ENCODE measurements around the gene EIF5. TPM values are rescaled to one million over a fixed set of nuclear protein-coding genes. Genes with fewer than 3 reads are reported as not detected.

Gene EIF5
- total RNA-seq, 1 experiment from 2014 or later, result 180 TPM

GRCh38 chr14:103314496-103315277 lies 19.4 kb upstream of the EIF5 start:
- H3K4me3 ChIP-seq (ENCODE audit: low read length), result no peak overlapping the region

DNA sequence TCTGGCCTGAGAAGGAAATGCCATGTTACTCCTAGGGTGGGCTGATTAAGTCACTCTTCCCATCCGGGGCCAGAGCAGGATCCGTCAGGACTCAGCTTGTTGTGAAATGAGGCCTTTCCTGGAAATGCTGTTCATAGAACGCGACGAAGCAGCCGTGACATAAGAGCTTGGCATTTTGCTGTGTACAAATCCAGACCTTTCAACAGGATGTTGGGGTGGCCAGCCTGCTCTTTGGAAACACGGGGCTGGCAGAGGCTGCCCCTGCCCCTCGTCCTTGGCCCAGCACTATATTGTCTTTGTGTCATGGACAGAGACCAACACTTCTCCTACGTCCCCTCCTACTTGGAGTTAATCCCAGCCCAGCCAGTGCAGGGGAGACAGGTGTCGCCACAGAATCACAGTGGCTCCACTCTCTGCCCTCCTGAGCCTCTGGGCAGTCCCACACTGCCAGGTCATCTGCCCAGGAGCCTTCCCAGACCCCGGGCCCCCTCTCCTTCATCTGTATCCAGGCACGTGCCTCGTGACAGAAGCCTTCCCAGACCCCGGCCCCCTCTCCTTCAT lies 18.6 kb upstream of the EIF5 start:
- DNase-seq, result no peak
- Histone ChIP-seq H3K27ac (ENCODE audit: low read length) (no peak overlapping the region), H3K36me3 (ENCODE audit: insufficient read depth, low read length) (no peaks in the 10 kb centered on the region), H3K4me2 (ENCODE audit: low read depth, low read length, poor library complexity, severe bottlenecking) (no peak overlapping the region), H3K9me3 (ENCODE audit: low read length) (no peaks in the 10 kb centered on the region), H3K79me2 (ENCODE audit: low read length) (no peaks in the 10 kb centered on the region), H3K9me2 (replicated peaks; ENCODE audit: insufficient read depth, low read length) (no peaks in the 10 kb centered on the region), H2AFZ (ENCODE audit: low read length) (no peak overlapping the region), H3K4me3 (ENCODE audit: low read length) (no peak overlapping the region), H3K27me3 (ENCODE audit: low read length) (no peaks in the 10 kb centered on the region), H3K4me1 (ENCODE audit: low read length) (peaks cover 9% of the 10 kb centered on the region), H4K20me1 (ENCODE audit: insufficient read depth, low read depth, low read length) (no peaks in the 10 kb centered on the region), H3K9ac (ENCODE audit: low read length) (no peak overlapping the region)

More at GRCh38 chr14:103314496-103315277, 19.4 kb upstream of the EIF5 start:
- Histone ChIP-seq H3K4me1 (ENCODE audit: low read length) (peaks cover 9% of the 10 kb centered on the region), H3K27me3 (ENCODE audit: low read length) (no peaks in the 10 kb centered on the region), H4K20me1 (ENCODE audit: insufficient read depth, low read depth, low read length) (no peaks in the 10 kb centered on the region), H3K9me3 (ENCODE audit: low read length) (no peaks in the 10 kb centered on the region), H3K4me2 (ENCODE audit: low read depth, low read length, poor library complexity, severe bottlenecking) (no peak overlapping the region), H3K9me2 (replicated peaks; ENCODE audit: insufficient read depth, low read length) (no peaks in the 10 kb centered on the region), H3K36me3 (ENCODE audit: insufficient read depth, low read length) (no peaks in the 10 kb centered on the region), H2AFZ (ENCODE audit: low read length) (no peak overlapping the region), H3K9ac (ENCODE audit: low read length) (no peak overlapping the region), H3K79me2 (ENCODE audit: low read length) (no peaks in the 10 kb centered on the region), H3K27ac (ENCODE audit: low read length) (no peak overlapping the region)
- DNase-seq, result no peak

GRCh38 chr14:103315941-103316340 lies 18.1 kb upstream of the EIF5 start:
- Histone ChIP-seq H3K79me2 (ENCODE audit: low read length) (no peaks in the 10 kb centered on the region), H3K9ac (ENCODE audit: low read length) (no peak overlapping the region), H3K4me2 (ENCODE audit: low read depth, low read length, poor library complexity, severe bottlenecking) (no peak overlapping the region), H3K4me1 (ENCODE audit: low read length) (peaks cover 9% of the 10 kb centered on the region), H3K9me2 (replicated peaks; ENCODE audit: insufficient read depth, low read length) (no peaks in the 10 kb centered on the region), H3K36me3 (ENCODE audit: insufficient read depth, low read length) (no peaks in the 10 kb centered on the region), H2AFZ (ENCODE audit: low read length) (no peak overlapping the region), H3K27ac (ENCODE audit: low read length) (no peak overlapping the region), H4K20me1 (ENCODE audit: insufficient read depth, low read depth, low read length) (no peaks in the 10 kb centered on the region), H3K27me3 (ENCODE audit: low read length) (no peaks in the 10 kb centered on the region), H3K4me3 (ENCODE audit: low read length) (no peak overlapping the region), H3K9me3 (ENCODE audit: low read length) (no peaks in the 10 kb centered on the region)
- DNase-seq, result no peak

GRCh38 chr14:103316721-103317121 lies 17.3 kb upstream of the EIF5 start:
- Histone ChIP-seq H4K20me1 (ENCODE audit: insufficient read depth, low read depth, low read length) (no peaks in the 10 kb centered on the region), H3K4me3 (ENCODE audit: low read length) (no peak overlapping the region), H3K79me2 (ENCODE audit: low read length) (no peaks in the 10 kb centered on the region), H3K9me2 (replicated peaks; ENCODE audit: insufficient read depth, low read length) (no peaks in the 10 kb centered on the region), H3K9ac (ENCODE audit: low read length) (no peak overlapping the region), H3K4me2 (ENCODE audit: low read depth, low read length, poor library complexity, severe bottlenecking) (no peak overlapping the region), H3K9me3 (ENCODE audit: low read length) (no peaks in the 10 kb centered on the region), H3K36me3 (ENCODE audit: insufficient read depth, low read length) (no peaks in the 10 kb centered on the region), H3K27ac (ENCODE audit: low read length) (no peak overlapping the region), H3K4me1 (ENCODE audit: low read length) (peaks cover 9% of the 10 kb centered on the region), H3K27me3 (ENCODE audit: low read length) (no peaks in the 10 kb centered on the region), H2AFZ (ENCODE audit: low read length) (no peak overlapping the region)
- DNase-seq, result no peak

- H3K9me2 ChIP-seq (replicated peaks; ENCODE audit: insufficient read depth, low read length), result no peaks in the 10 kb centered on the region
Measured at GRCh38 chr14:103317251-103317650, 16.8 kb upstream of the EIF5 start.

GRCh38 chr14:103317976-103318580 lies 16.0 kb upstream of the EIF5 start:
- no peaks in the 10 kb centered on the region for H3K79me2 ChIP-seq (ENCODE audit: low read length)
- H3K27ac ChIP-seq (ENCODE audit: low read length), result no peak overlapping the region
- no peaks in the 10 kb centered on the region for H3K36me3 ChIP-seq (ENCODE audit: insufficient read depth, low read length)
- no peak overlapping the region for H2AFZ ChIP-seq (ENCODE audit: low read length)
- no peak overlapping the region for H3K9ac ChIP-seq (ENCODE audit: low read length)
- H3K4me2 ChIP-seq (ENCODE audit: low read depth, low read length, poor library complexity, severe bottlenecking), result no peak overlapping the region
- no peaks in the 10 kb centered on the region for H3K9me2 ChIP-seq (replicated peaks; ENCODE audit: insufficient read depth, low read length)
- DNase-seq, result no peak
- H3K27me3 ChIP-seq (ENCODE audit: low read length), result no peaks in the 10 kb centered on the region
- peaks cover 9% of the 10 kb centered on the region for H3K4me1 ChIP-seq (ENCODE audit: low read length)
- no peak overlapping the region for H3K4me3 ChIP-seq (ENCODE audit: low read length)
- H4K20me1 ChIP-seq (ENCODE audit: insufficient read depth, low read depth, low read length), result no peaks in the 10 kb centered on the region
- no peaks in the 10 kb centered on the region for H3K9me3 ChIP-seq (ENCODE audit: low read length)

More at GRCh38 chr14:103317251-103317650, 16.8 kb upstream of the EIF5 start:
- H3K27ac ChIP-seq (ENCODE audit: low read length), result no peak overlapping the region
- H3K27me3 ChIP-seq (ENCODE audit: low read length), result no peaks in the 10 kb centered on the region
- no peak overlapping the region for H3K9ac ChIP-seq (ENCODE audit: low read length)
- H3K36me3 ChIP-seq (ENCODE audit: insufficient read depth, low read length), result no peaks in the 10 kb centered on the region
- H4K20me1 ChIP-seq (ENCODE audit: insufficient read depth, low read depth, low read length), result no peaks in the 10 kb centered on the region
- no peak overlapping the region for H3K4me2 ChIP-seq (ENCODE audit: low read depth, low read length, poor library complexity, severe bottlenecking)
- no peaks in the 10 kb centered on the region for H3K79me2 ChIP-seq (ENCODE audit: low read length)
- H3K4me3 ChIP-seq (ENCODE audit: low read length), result no peak overlapping the region
- no peak overlapping the region for H2AFZ ChIP-seq (ENCODE audit: low read length)
- no peaks in the 10 kb centered on the region for H3K9me3 ChIP-seq (ENCODE audit: low read length)
- peaks cover 9% of the 10 kb centered on the region for H3K4me1 ChIP-seq (ENCODE audit: low read length)
- DNase-seq, result no peak

DNA sequence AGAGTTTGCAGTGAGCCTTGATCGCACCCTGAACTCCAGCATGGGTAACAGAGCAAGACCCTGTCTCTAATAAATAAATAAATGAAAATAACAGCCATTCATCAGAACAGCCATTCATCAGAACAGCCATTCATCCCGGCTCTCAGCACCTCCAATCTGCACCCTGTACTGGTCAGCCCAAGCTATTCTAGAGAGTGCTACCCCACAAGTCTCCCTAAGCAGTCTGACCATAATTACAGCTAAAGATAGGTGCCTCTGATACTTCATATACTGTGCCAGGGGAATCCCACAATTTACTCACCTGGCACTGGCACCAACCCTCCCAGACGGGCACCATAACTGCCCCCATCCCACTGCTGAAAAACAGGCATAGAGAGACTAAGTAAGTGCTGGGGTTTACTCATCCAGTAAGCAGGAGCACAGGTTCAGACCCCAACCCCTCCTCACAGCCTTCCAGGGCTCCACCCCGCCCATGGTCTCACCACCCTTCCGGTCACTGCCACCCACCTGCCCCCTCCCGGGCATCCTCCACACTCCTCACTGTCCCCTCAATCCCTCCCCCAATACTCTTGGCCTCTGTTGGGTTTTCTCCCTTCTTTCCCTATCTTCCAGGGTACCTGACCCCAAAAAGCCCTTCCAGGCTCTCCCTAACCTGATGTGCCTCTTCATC lies 15.2 kb upstream of the EIF5 start:
- no peaks in the 10 kb centered on the region for H4K20me1 ChIP-seq (ENCODE audit: insufficient read depth, low read depth, low read length)
- no peaks in the 10 kb centered on the region for H3K27me3 ChIP-seq (ENCODE audit: low read length)
- H3K9ac ChIP-seq (ENCODE audit: low read length), result no peak overlapping the region
- peak overlapping the region; percentile 6 for H3K4me2 ChIP-seq (ENCODE audit: low read depth, low read length, poor library complexity, severe bottlenecking)
- no peak overlapping the region for H3K27ac ChIP-seq (ENCODE audit: low read length)
- H3K4me3 ChIP-seq (ENCODE audit: low read length), result no peak overlapping the region
- no peaks in the 10 kb centered on the region for H3K9me2 ChIP-seq (replicated peaks; ENCODE audit: insufficient read depth, low read length)
- H3K36me3 ChIP-seq (ENCODE audit: insufficient read depth, low read length), result no peaks in the 10 kb centered on the region
- peaks cover 9% of the 10 kb centered on the region for H3K4me1 ChIP-seq (ENCODE audit: low read length)
- no peaks in the 10 kb centered on the region for H3K9me3 ChIP-seq (ENCODE audit: low read length)
- no peak for DNase-seq
- no peak overlapping the region for H2AFZ ChIP-seq (ENCODE audit: low read length)
- H3K79me2 ChIP-seq (ENCODE audit: low read length), result no peaks in the 10 kb centered on the region

DNA sequence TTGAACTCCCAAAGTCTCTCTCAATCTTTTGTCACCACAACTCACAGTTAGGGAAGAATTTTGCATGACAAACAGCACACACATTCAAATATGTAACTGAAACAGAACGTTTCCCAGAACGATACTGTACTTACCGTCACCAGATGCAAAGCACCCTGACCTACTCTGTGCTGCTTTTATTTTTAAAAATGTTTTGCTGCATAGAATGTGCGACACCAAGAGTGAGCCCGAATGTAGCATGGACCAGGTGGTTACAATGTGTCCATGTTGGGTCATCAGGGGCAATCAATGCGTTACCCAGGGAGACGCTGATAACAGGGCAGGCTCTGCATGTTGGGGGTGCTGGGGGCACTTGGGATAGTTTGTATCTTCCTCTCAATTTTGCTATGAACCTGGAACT lies 14.6 kb upstream of the EIF5 start:
- no peak overlapping the region for H2AFZ ChIP-seq (ENCODE audit: low read length)
- no peak overlapping the region for H3K27ac ChIP-seq (ENCODE audit: low read length)

More for the DNA sequence above, 14.6 kb upstream of the EIF5 start:
- Histone ChIP-seq H3K79me2 (ENCODE audit: low read length) (no peaks in the 10 kb centered on the region), H4K20me1 (ENCODE audit: insufficient read depth, low read depth, low read length) (no peaks in the 10 kb centered on the region), H3K4me2 (ENCODE audit: low read depth, low read length, poor library complexity, severe bottlenecking) (peak overlapping the region; percentile 6), H3K9me2 (replicated peaks; ENCODE audit: insufficient read depth, low read length) (no peaks in the 10 kb centered on the region), H3K27me3 (ENCODE audit: low read length) (no peaks in the 10 kb centered on the region), H3K9me3 (ENCODE audit: low read length) (no peaks in the 10 kb centered on the region), H3K36me3 (ENCODE audit: insufficient read depth, low read length) (no peaks in the 10 kb centered on the region), H3K4me1 (ENCODE audit: low read length) (peaks cover 9% of the 10 kb centered on the region), H3K4me3 (ENCODE audit: low read length) (no peak overlapping the region), H3K9ac (ENCODE audit: low read length) (no peak overlapping the region)
- DNase-seq, result no peak
